Left cardiac atrium (tissue), 4 donors: ENCODE results near the gene GSTA5. TPM values are rescaled to one million over a fixed set of nuclear protein-coding genes. Genes with fewer than 3 reads are reported as not detected.
"Not testable (repeated sequence)": the region's sequence is repeated elsewhere in the genome, so short reads cannot be mapped to it uniquely, and the experiment has no call there.

ENCODE experiments used
- ATAC-seq, 2 donors: fragments of 200-7000 bp; cut with Tn5 transposase; one replicate each; pipeline ENCODE4 v1.9.1; 2020; ENCODE audit warnings: mild to moderate bottlenecking in 2 of 2, moderate library complexity in 2 of 2
- DNase-seq: peaks from one replicate; pipeline ENCODE4 v3.0.0-alpha.2; 2020
- intact Hi-C, 2 donors: fragments of 100-400 bp; cut with DNase I; formaldehyde crosslinking; loops; one replicate each; pipeline versions ENCODE4 v1.14.1 to v1.15.1; 2022 to 2023
- total RNA-seq, 2 donors: library from RNA; stranded (reverse); fragmentation: NEBNext Ultra II Directional; extraction: Animal tissue kit (Norgen Biotek cat#: 25700); gene quantifications; one replicate each; pipeline ENCODE4 v1.2.1, GENCODE V29; 2021
- donor health status: DM: no; HTN: yes; CAD: no.
- donor health status: DM: no; HTN: yes; CAD: no; lungs with severe emphysema.
- donor health status: DM: yes; HTN: yes; CAD: no.
- donor health status: Dilated cardiomyopathy.

Gene GSTA5
- total RNA-seq, 2 donors from 2014 or later = not detected

GRCh38 chr6:52802806-52803205 lies 37.8 kb downstream of the GSTA5 start:
- intact Hi-C loops = no loop called here
- no peak for DNase-seq
- ATAC-seq = no peak

GRCh38 chr6:52801188-52801841 lies 39.3 kb downstream of the GSTA5 start:
- intact Hi-C loops = no loop called here
- ATAC-seq = no peak
- no peak for DNase-seq

DNA sequence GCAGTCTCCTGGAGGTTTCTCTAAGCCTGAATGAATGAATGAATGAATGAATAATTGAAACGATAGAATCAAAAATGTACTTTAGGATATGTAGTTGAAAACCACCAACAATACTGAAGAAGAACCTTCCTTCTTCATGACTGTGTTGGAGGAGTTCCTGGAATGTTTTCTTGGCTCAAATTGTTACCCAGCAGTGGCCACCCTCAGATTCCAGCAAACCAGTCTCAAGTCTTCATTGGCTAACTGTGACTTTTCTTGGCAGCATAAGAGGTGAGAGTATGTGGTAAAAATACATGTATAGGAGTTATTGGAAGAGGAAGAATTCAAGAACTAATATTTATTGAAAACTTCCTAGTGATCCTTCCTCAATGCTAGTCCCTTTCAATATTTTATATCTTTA lies 41.3 kb downstream of the GSTA5 start:
- intact Hi-C loops, DNase-seq, ATAC-seq: not testable (repeated sequence)

DNA sequence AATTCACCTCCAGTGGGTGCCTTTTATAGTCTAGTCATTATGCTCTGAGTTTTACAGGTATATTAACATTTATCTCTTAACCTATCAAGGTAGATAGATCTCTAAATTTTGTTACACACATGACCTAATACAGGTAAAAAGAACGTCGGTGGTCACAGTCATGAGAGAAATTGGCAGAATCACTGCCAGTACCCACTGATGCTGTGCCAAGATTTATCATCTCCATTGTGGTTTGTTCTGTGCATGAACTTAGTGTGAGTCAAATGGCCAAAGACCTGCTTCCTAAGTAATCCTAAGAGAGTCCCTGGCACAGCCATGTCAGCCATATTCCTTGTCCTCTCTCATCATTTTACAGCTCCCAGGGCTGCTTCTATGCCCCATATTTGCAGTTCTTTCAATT lies 46.2 kb downstream of the GSTA5 start:
- intact Hi-C loops, ATAC-seq, DNase-seq: not testable (repeated sequence)

- intact Hi-C loops = no loop called here
- DNase-seq = no peak
- no peak for ATAC-seq
Observed at GRCh38 chr6:52790861-52791260, 49.8 kb downstream of the GSTA5 start.

DNA sequence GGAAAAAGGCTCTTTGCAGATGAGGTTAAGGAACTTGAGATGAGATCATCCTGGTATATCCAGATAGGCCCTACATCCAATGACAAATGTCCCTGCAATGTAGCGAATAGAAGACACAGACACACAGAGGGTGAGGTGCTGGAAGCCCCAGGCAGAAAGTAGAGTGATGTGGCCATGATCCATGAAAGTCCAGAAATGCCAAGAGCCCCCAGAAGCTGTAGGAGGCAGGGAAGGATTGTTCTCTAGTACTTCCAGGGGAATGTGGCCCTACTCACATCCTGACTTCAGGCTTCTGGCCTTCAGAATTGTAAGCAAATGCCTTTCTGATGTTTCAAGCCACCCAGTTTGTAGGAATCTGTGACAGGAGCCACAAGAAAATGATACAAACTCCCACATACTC lies 51.0 kb downstream of the GSTA5 start:
- ATAC-seq, intact Hi-C loops, DNase-seq: not testable (repeated sequence)

DNA sequence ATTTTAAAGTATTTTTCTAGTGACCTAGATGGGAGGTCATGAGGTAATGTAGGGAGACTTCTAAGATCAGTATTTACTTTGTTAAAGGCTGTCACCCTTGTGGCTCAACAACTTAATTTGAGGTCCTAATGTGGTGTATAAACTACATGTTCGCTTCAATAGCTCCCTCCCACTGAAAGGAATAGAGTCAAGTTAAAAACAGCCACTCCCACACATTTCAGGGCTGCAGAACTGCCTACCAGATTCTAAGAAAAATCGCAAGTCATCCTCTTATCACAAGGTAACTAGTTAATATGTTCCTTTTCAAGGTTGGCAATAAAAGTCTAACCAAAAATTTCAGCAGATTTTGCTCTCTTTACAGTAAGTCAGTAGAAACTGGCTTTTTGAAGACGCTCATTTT lies 52.1 kb downstream of the GSTA5 start:
- intact Hi-C loops = no loop called here
- ATAC-seq = peak in 1 of 2 donors; percentile 67
- DNase-seq = no peak

DNA sequence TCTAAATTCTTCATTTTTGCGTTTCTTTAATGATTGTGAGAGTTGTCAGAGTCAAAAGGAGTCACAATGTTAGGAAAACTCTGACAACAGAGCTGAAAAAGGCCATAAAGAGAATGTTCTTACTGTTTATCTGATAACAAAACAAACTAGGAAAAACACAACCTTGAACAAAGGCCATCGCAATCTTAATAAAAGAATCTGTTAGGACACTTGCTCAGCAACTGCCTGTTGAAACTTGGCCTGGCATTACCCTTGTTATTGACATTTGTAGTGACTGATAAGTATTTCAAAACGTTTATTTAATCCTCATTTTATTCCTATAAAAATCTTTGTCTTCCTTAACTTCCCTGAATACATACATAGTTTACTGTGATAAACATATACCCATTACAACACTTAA lies 52.7 kb downstream of the GSTA5 start:
- no peak for DNase-seq
- intact Hi-C loops = no loop called here
- no peak for ATAC-seq

DNA sequence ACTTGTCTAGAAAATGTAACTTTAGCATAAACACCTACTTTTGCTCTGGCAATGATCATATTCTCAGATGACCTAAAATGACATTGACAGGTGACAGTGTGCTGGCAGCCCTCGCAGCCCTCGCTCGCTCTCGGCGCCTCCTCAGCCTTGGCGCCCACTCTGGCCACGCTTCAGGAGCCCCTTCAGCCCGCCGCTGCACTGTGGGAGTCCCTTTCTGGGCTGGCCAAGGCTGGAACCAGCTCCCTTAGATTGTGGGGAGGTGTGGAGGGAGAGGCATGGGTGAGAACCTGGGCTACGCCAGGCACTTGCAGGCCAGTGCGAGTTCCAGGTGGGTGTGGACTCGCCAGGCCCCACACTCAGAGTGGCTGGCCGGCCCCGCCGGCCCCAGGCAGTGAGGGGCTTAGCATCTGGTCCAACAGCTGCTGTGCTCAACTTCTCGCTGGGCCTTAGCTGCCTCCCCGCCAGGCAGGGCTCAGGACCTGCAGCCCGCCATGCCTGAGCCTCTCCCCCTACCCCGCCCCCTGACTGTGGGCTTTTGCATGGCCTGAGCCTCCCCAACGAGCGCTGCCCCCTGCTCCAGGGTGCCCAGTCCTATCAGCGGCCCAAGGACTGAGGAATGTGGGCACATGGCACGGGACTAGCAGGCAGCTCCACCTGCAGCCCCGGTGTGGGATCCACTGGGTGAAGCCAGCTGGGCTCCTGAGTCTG lies 54.2 kb downstream of the GSTA5 start:
- intact Hi-C loops = no loop called here
- ATAC-seq = no peak

GRCh38 chr6:52782696-52783274 lies 57.8 kb downstream of the GSTA5 start:
- DNase-seq, intact Hi-C loops, ATAC-seq: not testable (repeated sequence)

More for the DNA sequence above, 54.2 kb downstream of the GSTA5 start:
- DNase-seq = no peak

GRCh38 chr6:52782209-52782608 lies 58.4 kb downstream of the GSTA5 start:
- DNase-seq, intact Hi-C loops, ATAC-seq: not testable (repeated sequence)

Other genes with a start within 250 kb of the GSTA5 start
- gene TMEM14A, start 169.7 kb downstream of the GSTA5 start, total RNA-seq = 10 to 100 TPM in 1 of 2 donors, 1 to 10 TPM in 1; 7.9 to 13.3 TPM
- gene GSTA2, start 77.3 kb downstream of the GSTA5 start, total RNA-seq = not detected
- not detected for gene GSTA1, start 37.0 kb downstream of the GSTA5 start, total RNA-seq
- gene GSTA3, start 68.9 kb upstream of the GSTA5 start, total RNA-seq = not detected
- 10 to 100 TPM; 10.3 to 12.1 TPM for gene GSTA4, start 154.5 kb upstream of the GSTA5 start, total RNA-seq
- 1 to 10 TPM; 5.3 to 8.2 TPM for gene CILK1, start 221.0 kb upstream of the GSTA5 start, total RNA-seq
- 10 to 100 TPM; 67.7 to 91.8 TPM for gene FBXO9, start 224.6 kb upstream of the GSTA5 start, total RNA-seq